HepG2 (cell line): ENCODE measurements around the gene SEPHS2. TPM values are rescaled to one million over a fixed set of nuclear protein-coding genes. Genes with fewer than 3 reads are reported as not detected.
A peak's percentile ranks its signal among the peaks of the same experiment; 100 is the strongest.

Experiments used
- CHD4 ChIP-seq: fragments of 200-600 bp; sonication (generic); IDR thresholded peaks from 2 replicates; pipeline ENCODE4 v1.7.0; 2017; ENCODE audit warnings: mild to moderate bottlenecking, low read length, borderline replicate concordance
- GATAD1 ChIP-seq: IDR thresholded peaks from 2 replicates; pipeline ENCODE4 v1.6.1; 2016; ENCODE audit warnings: missing genetic modification reagents, missing compliant biosample characterization
- MTF1 ChIP-seq: sonication (generic); formaldehyde crosslinking; IDR thresholded peaks from 2 replicates; pipeline ENCODE4 v1.5.0; 2020; ENCODE audit warnings: missing genetic modification reagents
- PHF21A ChIP-seq: sonication (generic); formaldehyde crosslinking; IDR thresholded peaks from 2 replicates; pipeline ENCODE4 v1.5.0; 2020; ENCODE audit warnings: mild to moderate bottlenecking, missing genetic modification reagents
- PITX1 ChIP-seq: sonication (generic); formaldehyde crosslinking; IDR thresholded peaks from 2 replicates; pipeline ENCODE4 v1.5.1; 2020; ENCODE audit warnings: mild to moderate bottlenecking, missing genetic modification reagents
- SAFB2 ChIP-seq: sonication (generic); formaldehyde crosslinking; IDR thresholded peaks from 2 replicates; pipeline ENCODE4 v1.5.1; 2020; ENCODE audit warnings: missing genetic modification reagents, low read depth, mild to moderate bottlenecking, borderline replicate concordance
- TIGD3 ChIP-seq: sonication (generic); formaldehyde crosslinking; IDR thresholded peaks from 2 replicates; pipeline ENCODE4 v1.5.1; 2020; ENCODE audit warnings: mild to moderate bottlenecking, missing genetic modification reagents, borderline replicate concordance
- ZC3H4 ChIP-seq: sonication (generic); formaldehyde crosslinking; IDR thresholded peaks from 2 replicates; pipeline ENCODE4 v1.4.0; 2020; ENCODE audit warnings: missing genetic modification reagents, borderline replicate concordance
- ZFP36L1 ChIP-seq: sonication (generic); formaldehyde crosslinking; IDR thresholded peaks from 2 replicates; pipeline ENCODE4 v1.8.0; 2022; ENCODE audit warnings: mild to moderate bottlenecking, missing genetic modification reagents, moderate library complexity
- ZNF18 ChIP-seq: sonication (generic); formaldehyde crosslinking; IDR thresholded peaks from 2 replicates; pipeline ENCODE4 v1.8.0; 2022; ENCODE audit warnings: mild to moderate bottlenecking, missing genetic modification reagents; ENCODE audit not compliant: insufficient replicate concordance
- ZNF331 ChIP-seq: sonication (generic); formaldehyde crosslinking; IDR thresholded peaks from 2 replicates; pipeline ENCODE4 v1.4.0; 2020; ENCODE audit warnings: missing genetic modification reagents
- ZNF740 ChIP-seq: sonication (generic); formaldehyde crosslinking; IDR thresholded peaks from 2 replicates; pipeline ENCODE4 v1.4.0; 2020; ENCODE audit warnings: missing genetic modification reagents
- polyA plus RNA-seq, 8 experiments: library from polyadenylated mRNA; depleted of rRNA in 3 of 8; stranded (reverse) in 7 of 8; unstranded in 1 of 8; fragments of >200 nt; fragmentation: Illumina TruSeq in 4 of 8; extraction: Trizol in 4 of 8; gene quantifications; 2 replicates each; pipeline versions ENCODE4 v1.2.1 to v1.2.3, GENCODE V29; 2011 to 2016; ENCODE audit warnings: low read depth in 4 of 8, missing spikeins in 1 of 8, mixed read lengths in 1 of 8; ENCODE audit not compliant: insufficient read depth in 1 of 8
- total RNA-seq, 5 experiments: library from RNA; depleted of rRNA; stranded (reverse); fragments of >200 nt; fragmentation: Illumina TruSeq; extraction: Trizol; gene quantifications; 2 replicates each; pipeline ENCODE4 v1.2.3, GENCODE V29; 2016; ENCODE audit warnings: low read depth in 1 of 5
- TF ChIP-seq, protein P1 (sequence below): IDR thresholded peaks from 2 replicates; pipeline ENCODE4 v1.6.1; 2016; ENCODE audit warnings: missing compliant biosample characterization, missing genetic modification reagents, borderline replicate concordance
- TF ChIP-seq, protein P2 (sequence below): IDR thresholded peaks from 2 replicates; pipeline ENCODE4 v1.6.1; 2016; ENCODE audit warnings: low read depth, control low read depth
- TF ChIP-seq, protein P3 (sequence below): sonication (generic); formaldehyde crosslinking; IDR thresholded peaks from 2 replicates; pipeline ENCODE4 v1.9.0; 2021; ENCODE audit warnings: missing genetic modification reagents, borderline replicate concordance
- TF ChIP-seq, protein P4 (sequence below): sonication (generic); formaldehyde crosslinking; IDR thresholded peaks from 2 replicates; pipeline ENCODE4 v1.4.0; 2020; ENCODE audit warnings: missing genetic modification reagents

Gene SEPHS2
- total and polyA plus RNA-seq, 2 of the 13 experiments (the other 11 are each of a cell fraction or from before 2014, with no cell fraction given): 20.7 to 127 TPM

GRCh38 chr16:30458561-30459394 is 13.1 kb upstream of the SEPHS2 start (continued):
- TF ChIP-seq ZNF740 (CRISPR knock-in tag) (peak; percentile 77), SAFB2 (0 out of 2 replicates have a peak, but pooled peaks have one; percentile 94), PITX1 (peak; percentile 66), ZNF18 (CRISPR knock-in tag) (peak; percentile 75), GATAD1 (CRISPR knock-in tag) (no peak), PHF21A (CRISPR knock-in tag) (peak; percentile 70; the same call in 1 of the 2 replicates), CHD4 (no peak; the same call in 1 of the 2 replicates), TIGD3 (0 out of 2 replicates have a peak, but pooled peaks have one; percentile 86), MTF1 (no peak), ZNF331 (peak; percentile 40; the same call in 1 of the 2 replicates), ZC3H4 (CRISPR knock-in tag) (no peak), ZFP36L1 (CRISPR knock-in tag) (no peak)
- TF ChIP-seq, protein P1, sequence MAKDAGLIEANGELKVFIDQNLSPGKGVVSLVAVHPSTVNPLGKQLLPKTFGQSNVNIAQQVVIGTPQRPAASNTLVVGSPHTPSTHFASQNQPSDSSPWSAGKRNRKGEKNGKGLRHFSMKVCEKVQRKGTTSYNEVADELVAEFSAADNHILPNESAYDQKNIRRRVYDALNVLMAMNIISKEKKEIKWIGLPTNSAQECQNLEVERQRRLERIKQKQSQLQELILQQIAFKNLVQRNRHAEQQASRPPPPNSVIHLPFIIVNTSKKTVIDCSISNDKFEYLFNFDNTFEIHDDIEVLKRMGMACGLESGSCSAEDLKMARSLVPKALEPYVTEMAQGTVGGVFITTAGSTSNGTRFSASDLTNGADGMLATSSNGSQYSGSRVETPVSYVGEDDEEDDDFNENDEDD (CRISPR knock-in tag): 0 out of 2 replicates have a peak, but pooled peaks have one; percentile 31
- TF ChIP-seq, protein P2, sequence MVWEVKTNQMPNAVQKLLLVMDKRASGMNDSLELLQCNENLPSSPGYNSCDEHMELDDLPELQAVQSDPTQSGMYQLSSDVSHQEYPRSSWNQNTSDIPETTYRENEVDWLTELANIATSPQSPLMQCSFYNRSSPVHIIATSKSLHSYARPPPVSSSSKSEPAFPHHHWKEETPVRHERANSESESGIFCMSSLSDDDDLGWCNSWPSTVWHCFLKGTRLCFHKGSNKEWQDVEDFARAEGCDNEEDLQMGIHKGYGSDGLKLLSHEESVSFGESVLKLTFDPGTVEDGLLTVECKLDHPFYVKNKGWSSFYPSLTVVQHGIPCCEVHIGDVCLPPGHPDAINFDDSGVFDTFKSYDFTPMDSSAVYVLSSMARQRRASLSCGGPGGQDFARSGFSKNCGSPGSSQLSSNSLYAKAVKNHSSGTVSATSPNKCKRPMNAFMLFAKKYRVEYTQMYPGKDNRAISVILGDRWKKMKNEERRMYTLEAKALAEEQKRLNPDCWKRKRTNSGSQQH (CRISPR knock-in tag): peak; percentile 32; the same call in 1 of the 2 replicates
- TF ChIP-seq, protein P3, sequence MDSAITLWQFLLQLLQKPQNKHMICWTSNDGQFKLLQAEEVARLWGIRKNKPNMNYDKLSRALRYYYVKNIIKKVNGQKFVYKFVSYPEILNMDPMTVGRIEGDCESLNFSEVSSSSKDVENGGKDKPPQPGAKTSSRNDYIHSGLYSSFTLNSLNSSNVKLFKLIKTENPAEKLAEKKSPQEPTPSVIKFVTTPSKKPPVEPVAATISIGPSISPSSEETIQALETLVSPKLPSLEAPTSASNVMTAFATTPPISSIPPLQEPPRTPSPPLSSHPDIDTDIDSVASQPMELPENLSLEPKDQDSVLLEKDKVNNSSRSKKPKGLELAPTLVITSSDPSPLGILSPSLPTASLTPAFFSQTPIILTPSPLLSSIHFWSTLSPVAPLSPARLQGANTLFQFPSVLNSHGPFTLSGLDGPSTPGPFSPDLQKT: no peak
- TF ChIP-seq, protein P4, sequence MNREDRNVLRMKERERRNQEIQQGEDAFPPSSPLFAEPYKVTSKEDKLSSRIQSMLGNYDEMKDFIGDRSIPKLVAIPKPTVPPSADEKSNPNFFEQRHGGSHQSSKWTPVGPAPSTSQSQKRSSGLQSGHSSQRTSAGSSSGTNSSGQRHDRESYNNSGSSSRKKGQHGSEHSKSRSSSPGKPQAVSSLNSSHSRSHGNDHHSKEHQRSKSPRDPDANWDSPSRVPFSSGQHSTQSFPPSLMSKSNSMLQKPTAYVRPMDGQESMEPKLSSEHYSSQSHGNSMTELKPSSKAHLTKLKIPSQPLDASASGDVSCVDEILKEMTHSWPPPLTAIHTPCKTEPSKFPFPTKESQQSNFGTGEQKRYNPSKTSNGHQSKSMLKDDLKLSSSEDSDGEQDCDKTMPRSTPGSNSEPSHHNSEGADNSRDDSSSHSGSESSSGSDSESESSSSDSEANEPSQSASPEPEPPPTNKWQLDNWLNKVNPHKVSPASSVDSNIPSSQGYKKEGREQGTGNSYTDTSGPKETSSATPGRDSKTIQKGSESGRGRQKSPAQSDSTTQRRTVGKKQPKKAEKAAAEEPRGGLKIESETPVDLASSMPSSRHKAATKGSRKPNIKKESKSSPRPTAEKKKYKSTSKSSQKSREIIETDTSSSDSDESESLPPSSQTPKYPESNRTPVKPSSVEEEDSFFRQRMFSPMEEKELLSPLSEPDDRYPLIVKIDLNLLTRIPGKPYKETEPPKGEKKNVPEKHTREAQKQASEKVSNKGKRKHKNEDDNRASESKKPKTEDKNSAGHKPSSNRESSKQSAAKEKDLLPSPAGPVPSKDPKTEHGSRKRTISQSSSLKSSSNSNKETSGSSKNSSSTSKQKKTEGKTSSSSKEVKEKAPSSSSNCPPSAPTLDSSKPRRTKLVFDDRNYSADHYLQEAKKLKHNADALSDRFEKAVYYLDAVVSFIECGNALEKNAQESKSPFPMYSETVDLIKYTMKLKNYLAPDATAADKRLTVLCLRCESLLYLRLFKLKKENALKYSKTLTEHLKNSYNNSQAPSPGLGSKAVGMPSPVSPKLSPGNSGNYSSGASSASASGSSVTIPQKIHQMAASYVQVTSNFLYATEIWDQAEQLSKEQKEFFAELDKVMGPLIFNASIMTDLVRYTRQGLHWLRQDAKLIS (CRISPR knock-in tag): no peak
